HepG2 (cell line): Measurements from ENCODE around the gene TBC1D10A. TPM values are rescaled to one million over a fixed set of nuclear protein-coding genes. Genes with fewer than 3 reads are reported as not detected.

Experiments used
- ATAC-seq: fragments of 200-7000 bp; cut with Tn5 transposase; 3 replicates; pipeline ENCODE4 v1.9.1; 2020; ENCODE audit warnings: mild to moderate bottlenecking, moderate library complexity
- BruUV-seq: library from RNA; stranded (reverse); fragments of 400-500 nt; replicated peaks from 2 replicates; lab custom pipeline; 2021; lab: Mats Ljungman, UMichigan
- CTCF ChIA-PET: fragments of 300-600 bp; formaldehyde crosslinking; extraction: SDS; loops from one replicate; lab custom pipeline; 2021; ENCODE audit warnings: low total read pairs, inconsistent platforms, low intra/inter-chr PET ratio; lab: Yijun Ruan, JAX
- POLR2A ChIA-PET: fragments of 350-600 bp; sonication (Branson Sonifier 250); formaldehyde crosslinking; loops from one replicate; lab custom pipeline; 2020; ENCODE audit warnings: antibody characterized with exemption, inconsistent platforms; lab: Yijun Ruan, JAX
- DNase-seq: peaks from one replicate; pipeline ENCODE4 v3.0.0-alpha.2; 2015; ENCODE audit warnings: low spot score
- FAIRE-seq: peaks from 3 replicates; lab custom pipeline; 2011; peaks lifted over from hg19 to GRCh38; lab: Jason Lieb, UNC
- H2AFZ ChIP-seq: one replicate; pipeline ENCODE4 v1.6.1; 2011; ENCODE audit warnings: low read length, inconsistent platforms
- H3K27ac ChIP-seq: fragments of 300-600 bp; 3 replicates; pipeline ENCODE4 v1.8.0; 2011; ENCODE audit warnings: mixed run types, mild to moderate bottlenecking, mixed read lengths, low read length, inconsistent platforms; ENCODE audit not compliant: insufficient read depth; ENCODE audit errors: extremely low read length
- H3K27me3 ChIP-seq, 2 experiments: fragments of 200-600 bp in 1 of 2; 2 replicates in 1 of 2; 3 replicates in 1 of 2; pipeline versions ENCODE4 v1.6.0 to v1.8.0; 2011; ENCODE audit warnings: low read length in 2 of 2, mild to moderate bottlenecking in 2 of 2, moderate library complexity in 2 of 2, inconsistent platforms in 1 of 2; ENCODE audit not compliant: insufficient read depth in 2 of 2, control insufficient read depth in 1 of 2
- H3K36me3 ChIP-seq, 2 experiments: fragments of 200-600 bp in 1 of 2; replicated peaks in 1 of 2; 2 replicates in 1 of 2; 3 replicates in 1 of 2; pipeline versions ENCODE4 v1.5.1 to v1.8.0; 2011; ENCODE audit warnings: low read length in 2 of 2, inconsistent platforms in 1 of 2; ENCODE audit not compliant: insufficient read depth in 2 of 2, control insufficient read depth in 1 of 2
- H3K4me1 ChIP-seq: 2 replicates; pipeline ENCODE4 v1.5.1; 2012; ENCODE audit warnings: low read length, inconsistent platforms; ENCODE audit not compliant: insufficient read depth
- H3K4me2 ChIP-seq: 2 replicates; pipeline ENCODE4 v1.6.0; 2011; ENCODE audit warnings: low read depth, low read length, inconsistent platforms
- H3K4me3 ChIP-seq, 3 experiments: fragments of 200-600 bp in 1 of 3; sonication (generic), shearing (Covaris generic) in 1 of 3; replicated peaks in 1 of 3; 2 replicates each; pipeline ENCODE4 v1.5.1; 2011 to 2016; ENCODE audit warnings: low read length in 3 of 3, inconsistent platforms in 2 of 3, low read depth in 2 of 3, mild to moderate bottlenecking in 2 of 3, control low read depth in 1 of 3, mixed read lengths in 1 of 3; ENCODE audit not compliant: insufficient read depth in 1 of 3
- H3K79me2 ChIP-seq: one replicate; pipeline ENCODE4 v1.6.1; 2011; ENCODE audit warnings: low read length, inconsistent platforms; ENCODE audit not compliant: insufficient read depth
- H3K9ac ChIP-seq: 2 replicates; pipeline ENCODE4 v1.6.0; 2011; ENCODE audit warnings: mild to moderate bottlenecking, low read depth, low read length, inconsistent platforms; ENCODE audit not compliant: insufficient read depth
- H3K9me3 ChIP-seq: 2 replicates; pipeline ENCODE4 v1.5.1; 2012; ENCODE audit warnings: mild to moderate bottlenecking, low read length
- H4K20me1 ChIP-seq: 2 replicates; pipeline ENCODE4 v1.6.0; 2011; ENCODE audit warnings: inconsistent platforms, mild to moderate bottlenecking, low read length, moderate library complexity; ENCODE audit not compliant: insufficient read depth
- ATF7-NPFF ChIP-seq: sonication (generic); formaldehyde crosslinking; IDR thresholded peaks from 2 replicates; pipeline ENCODE4 v1.8.1; 2023; ENCODE audit warnings: mild to moderate bottlenecking, low read depth, missing genetic modification reagents, moderate library complexity
- CREB3 ChIP-seq: sonication (generic); formaldehyde crosslinking; IDR thresholded peaks from 2 replicates; pipeline ENCODE4 v1.5.0; 2020; ENCODE audit warnings: missing genetic modification reagents
- DPF2 ChIP-seq: sonication (generic); formaldehyde crosslinking; IDR thresholded peaks from 2 replicates; pipeline ENCODE4 v1.4.0; 2020; ENCODE audit warnings: mild to moderate bottlenecking, low read depth, missing genetic modification reagents, borderline replicate concordance
- HDAC6 ChIP-seq: fragments of 200-600 bp; sonication (generic); IDR thresholded peaks from 2 replicates; pipeline ENCODE4 v1.7.0; 2017; ENCODE audit warnings: mild to moderate bottlenecking, antibody characterized with exemption, low read length, low read depth
- MED13 ChIP-seq: sonication (generic); formaldehyde crosslinking; IDR thresholded peaks from 2 replicates; pipeline ENCODE4 v1.5.0; 2020; ENCODE audit warnings: missing genetic modification reagents
- MIER2 ChIP-seq: IDR thresholded peaks from 2 replicates; pipeline ENCODE4 v1.6.1; 2016; ENCODE audit warnings: missing biosample characterization, missing genetic modification reagents
- NFYC ChIP-seq: IDR thresholded peaks from 2 replicates; pipeline ENCODE4 v1.6.1; 2016; ENCODE audit warnings: missing genetic modification reagents, missing compliant biosample characterization
- TCF7L2 ChIP-seq: IDR thresholded peaks from 2 replicates; pipeline ENCODE4 v1.6.1; 2011; ENCODE audit warnings: mild to moderate bottlenecking, low read depth, low read length, moderate library complexity
- THYN1 ChIP-seq: sonication (generic); formaldehyde crosslinking; IDR thresholded peaks from 2 replicates; pipeline ENCODE4 v1.8.1; 2023; ENCODE audit warnings: low read depth, mild to moderate bottlenecking, moderate library complexity, missing genetic modification reagents, borderline replicate concordance
- XBP1 ChIP-seq: sonication (generic); formaldehyde crosslinking; IDR thresholded peaks from 2 replicates; pipeline ENCODE4 v1.5.0; 2020; ENCODE audit warnings: missing genetic modification reagents
- ZNF18 ChIP-seq: sonication (generic); formaldehyde crosslinking; IDR thresholded peaks from 2 replicates; pipeline ENCODE4 v1.8.0; 2022; ENCODE audit warnings: mild to moderate bottlenecking, missing genetic modification reagents; ENCODE audit not compliant: insufficient replicate concordance
- ZNF615 ChIP-seq: sonication (generic); formaldehyde crosslinking; IDR thresholded peaks from 2 replicates; pipeline ENCODE4 v1.5.0; 2020; ENCODE audit warnings: mild to moderate bottlenecking, missing genetic modification reagents, borderline replicate concordance
- ZNF629 ChIP-seq: sonication (generic); formaldehyde crosslinking; conservative IDR thresholded peaks from 2 replicates; pipeline ENCODE4 v1.5.0; 2020; ENCODE audit warnings: missing genetic modification reagents
- ZNF773 ChIP-seq: sonication (generic); formaldehyde crosslinking; IDR thresholded peaks from 2 replicates; pipeline ENCODE4 v1.4.0; 2020; ENCODE audit warnings: missing genetic modification reagents, borderline replicate concordance
- WGBS: methylation state at CpG from one replicate; pipeline ENCODE4 v1.1.6; 2017; ENCODE audit warnings: low lambda C conversion rate; 5-methylcytosine and 5-hydroxymethylcytosine counted together
- in situ Hi-C: cut with HindIII; loops from 2 replicates; pipeline ENCODE4 v1.10.0; 2017; ENCODE audit warnings: low pct_unique_long_range_greater_than_20kb; ENCODE audit not compliant: extremely low pct_ligation_motif_present
- intact Hi-C: fragments of 100-400 bp; cut with micrococcal nuclease; formaldehyde crosslinking; loops from one replicate; pipeline ENCODE4 v1.10.0; 2022; ENCODE audit not compliant: unreplicated experiment
- polyA plus RNA-seq, 8 experiments: library from polyadenylated mRNA; depleted of rRNA in 3 of 8; stranded (reverse) in 7 of 8; unstranded in 1 of 8; fragments of >200 nt; fragmentation: Illumina TruSeq in 4 of 8; extraction: Trizol in 4 of 8; gene quantifications; 2 replicates each; pipeline versions ENCODE4 v1.2.1 to v1.2.3, GENCODE V29; 2011 to 2016; ENCODE audit warnings: low read depth in 4 of 8, missing spikeins in 1 of 8, mixed read lengths in 1 of 8; ENCODE audit not compliant: insufficient read depth in 1 of 8
- total RNA-seq, 5 experiments: library from RNA; depleted of rRNA; stranded (reverse); fragments of >200 nt; fragmentation: Illumina TruSeq; extraction: Trizol; gene quantifications; 2 replicates each; pipeline ENCODE4 v1.2.3, GENCODE V29; 2016; ENCODE audit warnings: low read depth in 1 of 5

Gene TBC1D10A
- total and polyA plus RNA-seq, 2 of the 13 experiments (the other 11 are each of a cell fraction or from before 2014, with no cell fraction given) = 4.2 to 4.9 TPM

- Histone ChIP-seq H3K27ac (no peak overlapping the region), H3K27me3 (peaks cover 0 to 3% of the 10 kb centered on the region in 2 experiments; a peak in 1 of 5 replicates), H3K4me1 (peaks cover 8% of the 10 kb centered on the region), H3K9me3 (no peaks in the 10 kb centered on the region), H3K79me2 (no peaks in the 10 kb centered on the region), H2AFZ (no peak overlapping the region), H3K36me3 (no peaks in the 10 kb centered on the region), H3K4me3 (no peak overlapping the region), H3K4me2 (no peak overlapping the region), H4K20me1 (no peaks in the 10 kb centered on the region), H3K9ac (no peak overlapping the region)
- in situ Hi-C loops (no loop called here), intact Hi-C loops (no loop called here)
- TF ChIP-seq MED13 = no peak
- TF ChIP-seq ATF7-NPFF = no peak
- TF ChIP-seq ZNF773 = no peak
- TF ChIP-seq CREB3 (CRISPR knock-in tag) = no peak
- no peak for DNase-seq
- no peak for ATAC-seq
- FAIRE-seq = no peak
- ChIA-PET CTCF (no interaction called here), POLR2A (no interaction called here)
- BruUV-seq = no TSS peak
- 60% methylated on average over 1 of the region's 4 CpGs for WGBS
These were observed 43.4 kb downstream of the TBC1D10A start for GRCh38 chr22:30283342-30283741.

- in situ Hi-C loops = no loop called here
- H3K27me3 ChIP-seq = 0 out of 5 replicates have a peak, but pooled peaks cover 0 to 3% of the 10 kb centered on the region in 2 experiments
- H2AFZ ChIP-seq = no peak overlapping the region
- CTCF ChIA-PET = no interaction called here
- no peak overlapping the region for H3K27ac ChIP-seq
- no peak overlapping the region for H3K9ac ChIP-seq
- no peaks in the 10 kb centered on the region for H4K20me1 ChIP-seq
- H3K4me2 ChIP-seq = no peak overlapping the region
- ATAC-seq (no peak), DNase-seq (no peak), FAIRE-seq (no peak)
- WGBS = 59% methylated on average over 3 of the region's 7 CpGs
- intact Hi-C loops = no loop called here
- no peaks in the 10 kb centered on the region for H3K9me3 ChIP-seq
- H3K4me1 ChIP-seq = peaks cover 10% of the 10 kb centered on the region; the same call in 1 of the 2 replicates
- no TSS peak for BruUV-seq
- H3K4me3 ChIP-seq = no peak overlapping the region
- H3K36me3 ChIP-seq = no peaks in the 10 kb centered on the region
- no peaks in the 10 kb centered on the region for H3K79me2 ChIP-seq
- POLR2A ChIA-PET = no interaction called here
- TF ChIP-seq THYN1 (no peak), XBP1 (CRISPR knock-in tag) (no peak), DPF2 (CRISPR knock-in tag) (no peak), HDAC6 (no peak), TCF7L2 (no peak), ZNF615 (no peak), ZNF18 (CRISPR knock-in tag) (no peak), ZNF629 (CRISPR knock-in tag) (no peak), MIER2 (no peak), NFYC (CRISPR knock-in tag) (no peak)
These were observed 44.1 kb downstream of the TBC1D10A start for GRCh38 chr22:30282616-30283046.
